Smooth muscle cell (in vitro differentiated cells): ENCODE results near the gene IRF8. TPM values are rescaled to one million over a fixed set of nuclear protein-coding genes. Genes with fewer than 3 reads are reported as not detected.
"Not testable (repeated sequence)": the region's sequence is repeated elsewhere in the genome, so short reads cannot be mapped to it uniquely, and the experiment has no call there.

Source experiments
- DNase-seq: peaks from one replicate; lab custom pipeline; 2025; ENCODE audit not compliant: unreplicated experiment; lab: John Stamatoyannopoulos, UW
- H2AFZ ChIP-seq: fragments of 200-600 bp; sonication (generic); 2 replicates; pipeline ENCODE4 v1.6.0; 2016; ENCODE audit warnings: antibody characterized with exemption, low read depth, mild to moderate bottlenecking
- H3F3A ChIP-seq: fragments of 200-600 bp; sonication (generic); 2 replicates; pipeline ENCODE4 v1.6.0; 2017; ENCODE audit warnings: antibody characterized with exemption, low read depth
- H3K27ac ChIP-seq: fragments of 200-600 bp; sonication (generic); 2 replicates; pipeline ENCODE4 v1.5.1; 2016; ENCODE audit warnings: low read depth, mild to moderate bottlenecking
- H3K27me3 ChIP-seq: fragments of 200-600 bp; sonication (generic); 2 replicates; pipeline ENCODE4 v1.6.1; 2016; ENCODE audit warnings: low read depth, mild to moderate bottlenecking
- H3K36me3 ChIP-seq: fragments of 200-600 bp; sonication (generic); 2 replicates; pipeline ENCODE4 v1.5.1; 2016; ENCODE audit warnings: low read depth
- H3K4me1 ChIP-seq: fragments of 200-600 bp; sonication (generic); 2 replicates; pipeline ENCODE4 v1.5.1; 2016; ENCODE audit warnings: low read depth
- H3K4me2 ChIP-seq: fragments of 200-600 bp; sonication (generic); 2 replicates; pipeline ENCODE4 v1.6.0; 2016; ENCODE audit warnings: mild to moderate bottlenecking
- H3K4me3 ChIP-seq: fragments of 200-600 bp; sonication (generic); 2 replicates; pipeline ENCODE4 v1.5.1; 2016; ENCODE audit warnings: mild to moderate bottlenecking
- H3K79me2 ChIP-seq: fragments of 200-600 bp; sonication (generic); 2 replicates; pipeline ENCODE4 v1.6.0; 2016; ENCODE audit warnings: low read depth, mild to moderate bottlenecking
- H3K9ac ChIP-seq: fragments of 200-600 bp; sonication (generic); 2 replicates; pipeline ENCODE4 v1.6.0; 2016; ENCODE audit warnings: low read depth
- H3K9me3 ChIP-seq: fragments of 200-600 bp; sonication (generic); replicated peaks from 2 replicates; pipeline ENCODE4 v1.5.1; 2016; ENCODE audit warnings: low read depth
- H4K20me1 ChIP-seq: fragments of 200-600 bp; sonication (generic); 2 replicates; pipeline ENCODE4 v1.6.0; 2016; ENCODE audit warnings: low read depth
- CTCF ChIP-seq: fragments of 200-600 bp; sonication (generic); IDR thresholded peaks from 2 replicates; pipeline ENCODE4 v1.5.1; 2017; ENCODE audit warnings: borderline replicate concordance, mild to moderate bottlenecking, antibody characterized with exemption; ENCODE audit not compliant: insufficient read depth, poor library complexity, severe bottlenecking
- WGBS: methylation state at CpG from one replicate; pipeline ENCODE4 v1.1.7; 2016; ENCODE audit warnings: low lambda C conversion rate; 5-methylcytosine and 5-hydroxymethylcytosine counted together
- polyA plus RNA-seq: library from polyadenylated mRNA; unstranded; fragments of >200 nt; fragmentation: Nextera tagmentation; extraction: Ambion mirVana; gene quantifications from 2 replicates; pipeline ENCODE4 v1.2.1, GENCODE V29; 2016
- total RNA-seq: library from RNA; depleted of rRNA; stranded (reverse); fragments of >200 nt; gene quantifications from 2 replicates; pipeline ENCODE4 v1.2.3, GENCODE V29; 2014

Gene IRF8
- total and polyA plus RNA-seq, 2 experiments from 2014 or later, result 0.88 to 3.4 TPM

GRCh38 chr16:85940214-85940613 is 41.3 kb downstream of the IRF8 start:
- Histone ChIP-seq H3K36me3 (no peaks in the 10 kb centered on the region), H3K9ac (no peak overlapping the region), H3F3A (no peaks in the 10 kb centered on the region), H3K27ac (no peak overlapping the region), H2AFZ (no peak overlapping the region), H3K4me2 (no peak overlapping the region), H3K9me3 (no peaks in the 10 kb centered on the region), H3K4me3 (no peak overlapping the region), H3K79me2 (no peaks in the 10 kb centered on the region), H3K4me1 (no peaks in the 10 kb centered on the region), H4K20me1 (no peaks in the 10 kb centered on the region), H3K27me3 (peaks cover 5% of the 10 kb centered on the region)
- 83% methylated on average over 5 of the region's 5 CpGs for WGBS
- TF ChIP-seq CTCF, result no peak
- DNase-seq, result no peak

- Histone ChIP-seq H3K4me3 (no peak overlapping the region), H3K79me2 (no peaks in the 10 kb centered on the region), H3K4me1 (no peaks in the 10 kb centered on the region), H3K27me3 (peaks cover 18% of the 10 kb centered on the region), H2AFZ (no peak overlapping the region), H3K36me3 (no peaks in the 10 kb centered on the region), H3K27ac (no peak overlapping the region), H3F3A (no peaks in the 10 kb centered on the region), H3K9ac (no peak overlapping the region), H4K20me1 (no peaks in the 10 kb centered on the region), H3K9me3 (no peaks in the 10 kb centered on the region), H3K4me2 (no peak overlapping the region)
- TF ChIP-seq CTCF, result no peak
- DNase-seq, result no peak
- WGBS, result 84% methylated on average over 14 of the region's 14 CpGs
These were observed 43.1 kb downstream of the IRF8 start for GRCh38 chr16:85941863-85942644.

GRCh38 chr16:85942659-85943058 is 43.7 kb downstream of the IRF8 start:
- H3K36me3 ChIP-seq, H2AFZ ChIP-seq, H3K9ac ChIP-seq, H3K4me3 ChIP-seq, H3K27ac ChIP-seq, H3K9me3 ChIP-seq, H4K20me1 ChIP-seq, DNase-seq, H3K79me2 ChIP-seq, H3F3A ChIP-seq, H3K4me1 ChIP-seq, H3K4me2 ChIP-seq: not testable (repeated sequence)
- WGBS, result 95% methylated on average over 10 of the region's 10 CpGs
- peaks cover 22% of the 10 kb centered on the region for H3K27me3 ChIP-seq

- WGBS, result 84% methylated on average over 2 of the region's 2 CpGs
These were observed 44.7 kb downstream of the IRF8 start for GRCh38 chr16:85943711-85944110.

More at GRCh38 chr16:85943711-85944110, 44.7 kb downstream of the IRF8 start:
- H3K4me2 ChIP-seq, result no peak overlapping the region
- no peak for DNase-seq
- H3K36me3 ChIP-seq, result no peaks in the 10 kb centered on the region
- peaks cover 28% of the 10 kb centered on the region for H3K27me3 ChIP-seq
- H2AFZ ChIP-seq, result no peak overlapping the region
- H3K9ac ChIP-seq, result no peak overlapping the region
- H3F3A ChIP-seq, result no peaks in the 10 kb centered on the region
- no peaks in the 10 kb centered on the region for H4K20me1 ChIP-seq
- no peak for TF ChIP-seq CTCF
- no peak overlapping the region for H3K27ac ChIP-seq
- no peaks in the 10 kb centered on the region for H3K79me2 ChIP-seq
- no peaks in the 10 kb centered on the region for H3K9me3 ChIP-seq
- H3K4me1 ChIP-seq, result no peaks in the 10 kb centered on the region
- no peak overlapping the region for H3K4me3 ChIP-seq
